Stimulated activated CD8-positive, alpha-beta memory T cell treated with anti-CD3 and anti-CD28 coated beads, Interleukin-7, amount 100 ng/mL, for 1 hour (primary cell): ENCODE data around the gene STAC.
"Not testable (repeated sequence)": the region's sequence is repeated elsewhere in the genome, so short reads cannot be mapped to it uniquely, and the experiment has no call there.

Experiments
- DNase-seq, 2 donors: peaks; one replicate each; pipeline ENCODE4 v3.0.0-alpha.2; 2020; ENCODE audit warnings: low read depth in 2 of 2

STAC gene

DNA sequence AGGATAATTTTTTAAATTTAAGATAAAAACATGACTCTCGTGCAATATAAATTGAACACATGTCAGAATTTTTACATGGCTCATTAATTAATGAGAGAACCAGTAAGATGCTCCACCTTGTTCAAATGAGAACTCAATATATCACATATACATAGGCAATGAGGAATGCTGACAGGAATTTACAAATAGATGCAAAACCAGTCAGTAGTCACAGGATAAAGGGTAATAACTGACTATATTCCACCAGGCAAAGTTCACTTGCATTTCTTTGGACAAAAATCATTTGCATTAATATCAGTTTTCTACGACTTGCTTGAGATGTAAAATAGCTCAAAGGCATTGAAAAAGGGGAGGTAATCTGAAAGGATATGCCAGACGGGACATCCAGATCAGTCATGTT lies 139.4 kb downstream of the STAC start:
- no peak for DNase-seq

DNA sequence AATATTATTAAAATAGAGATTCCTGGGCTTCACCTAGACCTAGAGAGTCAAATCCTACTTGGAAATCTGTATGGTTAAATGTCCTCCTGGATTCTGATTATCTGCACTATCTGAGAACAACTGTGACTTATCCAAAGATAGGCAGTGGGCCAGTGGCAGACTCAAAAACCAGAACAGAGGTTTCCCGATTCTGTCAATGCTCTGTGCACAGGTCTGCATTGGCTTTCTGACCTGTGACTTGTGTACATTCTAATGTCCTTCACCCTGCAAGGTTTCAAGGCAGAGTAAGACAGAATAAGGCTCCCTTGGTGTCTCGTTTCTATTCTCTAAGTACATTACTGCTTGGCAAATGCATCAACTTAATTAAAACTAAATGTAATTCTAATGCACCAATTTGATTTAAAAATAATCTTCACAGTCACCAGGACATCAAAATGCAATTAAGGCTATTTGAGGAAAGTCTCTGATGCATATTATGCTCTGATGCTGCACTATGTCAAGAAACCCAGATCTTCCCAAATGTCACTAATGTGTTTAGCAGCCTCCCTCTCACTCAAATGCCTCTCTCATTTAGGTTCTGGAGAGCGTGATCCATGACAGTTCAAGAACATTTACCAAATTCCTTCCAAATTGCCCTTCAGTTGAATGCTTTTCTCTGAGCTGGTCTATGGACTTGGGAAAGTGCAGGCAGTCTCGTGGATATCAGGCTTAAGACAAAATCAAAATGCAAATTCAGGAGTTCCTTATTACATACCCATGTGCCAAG lies 140.1 kb downstream of the STAC start:
- DNase-seq, result no peak

DNA sequence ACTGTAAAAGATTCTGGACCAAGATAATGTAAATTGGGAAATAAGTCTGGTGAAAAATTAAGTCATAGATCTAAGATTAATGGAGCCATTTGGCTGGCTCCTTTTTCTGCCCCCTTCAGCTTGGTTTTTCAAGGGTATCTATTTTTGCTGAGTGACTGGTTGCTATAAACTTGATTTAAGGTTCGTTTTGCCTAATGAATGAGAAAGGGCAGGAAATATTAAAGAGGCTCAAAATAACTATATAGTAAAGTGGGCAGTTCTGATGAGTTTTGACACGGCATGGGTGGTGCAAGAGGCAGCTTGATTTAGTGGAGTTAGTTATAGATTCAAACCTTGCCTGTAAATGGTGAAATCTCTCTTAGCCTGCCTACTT lies 140.7 kb downstream of the STAC start:
- no peak for DNase-seq

DNA sequence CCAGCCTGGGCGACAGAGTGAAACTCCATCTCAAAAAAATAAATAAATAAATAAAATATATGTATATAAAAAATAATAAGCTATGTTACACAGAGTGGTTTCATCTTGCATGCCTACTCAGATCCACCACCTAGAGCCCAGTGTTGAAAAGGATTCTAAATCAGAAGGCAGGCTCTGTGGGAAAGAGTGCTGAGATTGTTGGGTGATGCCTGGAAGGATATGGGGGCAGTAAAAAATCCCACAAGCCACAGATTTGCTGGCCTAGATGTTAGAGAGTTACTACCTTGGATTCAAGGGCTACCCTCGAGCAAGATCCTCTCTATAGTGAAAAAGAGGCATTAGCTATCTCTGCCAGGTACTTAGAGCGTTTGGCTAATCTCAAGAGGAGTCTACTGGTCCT lies 144.3 kb downstream of the STAC start:
- DNase-seq, result no peak

DNA sequence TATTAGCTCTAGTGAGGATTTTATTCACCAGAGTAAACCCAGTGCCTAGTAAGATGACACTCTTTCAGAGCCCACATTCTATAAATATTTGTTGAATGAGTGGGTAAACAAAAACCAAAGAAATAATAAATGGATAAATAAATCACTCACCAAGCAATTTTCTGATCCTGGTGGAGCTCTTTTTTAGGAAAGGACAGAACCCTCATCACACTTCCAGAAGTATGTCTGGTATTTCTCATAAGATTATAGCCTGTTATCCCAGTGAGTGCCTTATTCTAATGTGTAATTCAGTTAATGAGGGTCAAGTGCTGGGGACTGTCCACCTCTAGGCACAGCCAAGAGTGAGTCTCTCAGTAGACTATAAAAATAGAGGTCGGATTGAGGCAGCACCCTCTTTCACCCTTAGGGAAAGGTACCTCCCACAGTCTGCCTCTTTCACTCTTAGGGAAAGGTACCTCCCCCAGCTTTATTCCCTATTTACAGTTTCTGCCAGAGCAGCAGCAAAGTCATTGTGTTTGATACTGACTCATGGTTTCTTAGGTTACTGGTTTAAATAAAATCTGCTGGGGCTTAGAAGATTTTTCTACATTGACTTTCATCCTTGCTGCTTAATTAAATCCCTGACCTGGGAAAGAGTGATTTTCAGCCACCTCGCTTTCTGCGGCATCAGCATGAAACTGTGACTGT lies 145.0 kb downstream of the STAC start:
- DNase-seq, result no peak

DNA sequence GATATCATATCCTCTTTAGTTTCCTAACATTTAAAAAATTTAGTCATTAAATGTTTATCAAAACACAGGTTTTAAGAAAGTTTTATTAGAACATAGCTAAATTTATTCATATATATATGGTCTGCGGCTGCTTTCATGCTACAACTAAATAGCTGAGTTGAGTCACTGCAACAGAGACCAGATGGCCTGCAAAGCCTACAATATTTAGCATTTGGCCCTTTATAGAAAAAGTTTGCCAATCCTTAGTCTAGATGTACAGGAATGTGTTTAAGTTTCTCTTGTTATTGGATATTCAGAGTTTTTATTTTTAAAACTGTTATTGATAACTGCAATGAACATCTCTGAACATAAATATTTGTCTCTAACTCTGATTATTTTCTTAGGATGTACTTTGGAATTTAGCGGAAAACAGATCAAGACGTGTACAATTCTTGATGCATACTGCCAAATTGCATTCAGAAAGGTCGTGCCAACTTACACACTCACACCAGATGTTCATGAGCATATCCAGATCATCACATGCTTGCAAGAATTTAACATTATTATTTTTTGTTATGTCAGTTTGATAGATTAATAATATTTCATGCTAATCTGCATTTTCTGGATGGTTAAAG lies 157.9 kb downstream of the STAC start:
- DNase-seq, result no peak

DNA sequence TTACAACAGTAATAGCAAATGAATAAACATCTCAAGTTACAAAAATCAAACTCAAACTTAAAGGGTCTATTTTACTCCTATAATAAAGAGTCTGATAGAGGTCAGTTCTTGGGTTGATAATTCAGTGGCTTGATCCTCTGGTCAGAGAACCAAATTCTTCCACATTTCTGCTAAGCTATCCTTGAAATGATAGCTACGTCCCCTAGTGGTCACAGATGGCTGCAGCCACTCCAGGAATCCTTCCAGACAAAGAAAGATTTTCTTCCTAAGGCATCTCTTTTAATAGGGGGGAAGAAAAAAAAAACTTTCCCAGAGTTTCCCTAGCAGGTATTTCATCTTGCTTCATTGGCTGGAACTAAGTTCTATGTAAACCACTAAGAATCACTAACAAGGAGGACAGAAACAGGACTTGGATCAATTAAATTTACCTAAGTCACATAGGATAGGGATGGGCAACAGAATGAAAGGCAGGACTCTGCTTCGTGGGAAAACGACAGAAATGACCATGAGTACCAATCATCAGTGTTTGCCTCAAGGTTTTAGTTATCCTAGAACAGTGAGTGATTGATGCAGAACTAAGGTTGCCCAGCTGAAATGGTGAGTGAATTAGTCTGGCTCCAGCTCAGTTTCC lies 160.7 kb downstream of the STAC start:
- DNase-seq, result no peak

DNA sequence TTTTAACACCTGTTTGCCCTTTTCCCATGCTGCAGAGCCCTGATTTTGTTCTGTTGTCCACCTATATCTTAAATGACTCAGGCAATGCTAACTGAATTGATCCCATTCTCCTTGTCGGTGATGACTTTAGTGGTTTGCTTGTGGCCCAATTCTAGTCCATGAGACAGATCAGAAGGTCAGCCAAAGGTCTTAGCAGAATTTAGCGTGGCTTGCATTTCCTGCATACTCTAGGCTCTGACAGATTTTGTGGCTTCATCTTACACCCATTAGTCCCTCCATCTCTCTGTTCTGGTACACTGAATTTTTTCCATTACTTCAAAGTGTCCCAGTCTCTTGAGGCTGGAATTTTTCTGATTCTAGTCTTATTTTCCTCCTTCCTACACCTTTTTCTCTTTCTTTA lies 161.9 kb downstream of the STAC start:
- no peak for DNase-seq

DNA sequence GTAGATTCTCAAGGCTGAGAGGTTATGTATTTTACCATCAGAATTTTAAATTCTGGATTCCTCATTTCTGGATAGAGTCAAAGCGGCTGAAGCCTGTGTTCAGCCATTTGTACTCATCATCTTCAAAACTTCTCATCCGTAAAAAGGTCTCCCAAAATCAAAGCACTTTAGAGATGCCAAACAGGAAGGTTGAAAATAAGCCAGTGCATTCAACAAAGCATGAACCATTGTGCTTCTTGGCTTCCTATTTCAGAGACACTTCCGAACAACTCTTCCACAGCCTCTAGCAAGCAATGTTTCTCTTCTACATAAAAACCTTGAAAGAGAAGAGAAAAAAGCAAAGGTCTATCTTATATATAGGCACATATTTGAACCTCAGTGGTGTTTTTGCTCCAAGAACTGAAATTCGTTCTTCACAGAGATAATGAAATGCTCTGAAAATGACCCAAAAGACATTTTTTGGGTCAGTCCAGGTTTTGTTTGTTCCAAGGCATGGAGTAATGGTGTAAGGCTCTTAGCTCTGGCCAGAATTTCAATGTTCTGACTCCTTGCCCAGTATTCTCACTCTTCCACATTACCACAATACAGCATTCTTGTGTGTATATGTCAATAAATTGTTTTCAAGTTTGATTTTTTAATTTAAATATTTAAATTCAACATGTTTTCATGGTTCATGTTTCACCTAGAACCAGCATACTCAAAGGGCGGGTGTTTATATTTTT lies 163.1 kb downstream of the STAC start:
- DNase-seq, result no peak

DNA sequence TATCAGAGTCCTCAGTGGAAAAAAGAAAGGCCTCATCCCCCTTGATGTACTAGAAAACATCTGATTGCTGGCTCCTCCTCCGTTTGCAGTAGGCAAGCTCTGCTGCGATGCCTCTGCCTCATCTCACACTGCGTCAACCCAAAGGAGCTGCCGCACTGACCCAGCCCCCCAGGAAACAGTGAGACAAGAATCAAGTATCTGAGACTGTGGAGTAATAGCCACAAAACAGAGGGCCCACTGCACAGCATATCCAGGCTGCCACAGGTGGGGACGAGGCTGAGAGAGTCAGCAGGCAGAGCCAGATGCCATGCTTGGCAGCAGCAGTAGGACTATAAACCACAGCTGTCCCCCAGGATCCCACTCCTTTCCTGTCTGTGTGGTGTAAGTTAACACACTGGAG lies 165.9 kb downstream of the STAC start:
- DNase-seq, result no peak

DNA sequence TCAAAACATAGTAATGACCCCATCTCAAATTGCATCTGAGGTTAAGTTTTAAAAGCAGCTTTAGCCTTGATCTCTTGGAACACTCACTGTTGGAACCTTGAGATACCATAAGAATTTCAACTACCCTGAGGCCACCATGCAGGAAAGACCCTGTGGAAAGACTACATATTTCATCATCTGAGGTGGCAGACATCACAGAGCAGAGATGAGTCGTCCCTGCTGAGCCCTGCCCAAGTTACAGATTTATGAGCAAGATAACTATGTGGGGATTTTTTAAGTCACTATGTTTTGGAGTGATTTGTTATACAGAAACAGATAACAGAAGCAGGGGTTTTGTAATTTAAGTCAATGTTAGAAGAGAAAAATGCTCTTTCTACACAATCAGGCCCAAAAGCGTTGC lies 168.4 kb downstream of the STAC start:
- no peak for DNase-seq

DNA sequence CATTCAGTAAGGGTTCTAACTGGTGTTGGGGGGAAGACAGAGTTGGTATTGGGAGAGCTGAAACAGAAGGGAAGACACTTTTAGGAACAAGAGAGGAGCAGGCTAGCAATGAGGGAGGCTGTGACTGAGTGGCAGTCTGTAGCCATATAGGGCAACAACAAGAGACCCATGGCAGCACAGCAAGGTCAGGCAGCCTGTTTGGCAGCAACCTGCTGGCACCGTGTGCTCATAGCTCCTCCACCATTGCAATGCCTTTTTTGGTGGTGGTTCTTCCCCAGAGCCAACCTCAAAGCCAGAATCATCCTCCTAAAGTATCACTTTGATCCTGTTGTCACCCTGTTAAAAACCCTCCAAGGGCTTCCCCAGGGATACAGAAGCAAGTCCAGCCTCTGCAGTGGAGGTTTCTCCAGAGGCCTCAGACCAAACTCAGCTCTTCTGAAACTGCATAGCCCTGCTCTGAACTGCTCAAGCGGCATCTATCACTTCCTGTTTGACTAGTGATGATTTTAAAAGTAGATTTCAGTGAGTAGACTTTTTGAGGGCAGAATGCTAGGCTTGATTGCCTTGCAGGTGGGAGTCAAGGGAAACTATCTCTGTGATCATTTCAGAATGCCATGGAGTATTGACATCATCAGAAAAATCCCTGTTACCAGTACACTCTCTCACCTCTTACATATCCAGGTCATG lies 176.9 kb downstream of the STAC start:
- no peak for DNase-seq

DNA sequence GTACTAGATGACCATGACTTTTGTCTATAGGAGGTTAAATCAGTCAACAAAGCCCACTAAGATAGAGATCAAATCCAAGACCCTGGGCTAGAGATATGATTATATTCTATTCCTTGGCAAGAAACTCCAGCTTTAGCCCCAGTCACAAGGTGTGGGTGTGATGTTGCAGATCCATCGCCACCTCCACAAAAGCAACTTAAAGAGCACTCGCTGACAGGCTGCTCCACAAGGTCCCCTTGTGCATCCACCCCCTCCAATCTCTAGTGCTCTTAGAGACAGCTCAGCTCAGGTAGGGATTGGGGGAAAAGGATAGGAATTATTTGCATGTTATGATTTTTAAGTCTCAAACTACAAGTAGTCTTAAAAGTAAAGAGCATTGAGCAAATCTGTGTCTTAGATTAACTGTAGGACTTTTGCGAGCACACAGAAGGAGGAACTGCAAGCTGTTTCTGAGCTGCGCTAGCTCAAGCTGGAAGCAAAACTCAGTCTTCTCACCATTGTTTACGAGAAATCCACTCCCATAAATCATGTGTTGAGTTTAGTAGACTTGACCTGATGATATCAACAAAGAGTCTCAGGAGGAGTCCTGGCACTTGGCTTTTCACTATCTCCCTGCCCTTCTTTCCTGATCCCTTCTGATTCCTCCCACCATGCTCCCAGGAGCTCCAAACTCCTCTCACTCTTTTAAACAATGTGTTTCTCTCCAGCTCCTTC lies 177.6 kb downstream of the STAC start:
- no peak for DNase-seq

DNA sequence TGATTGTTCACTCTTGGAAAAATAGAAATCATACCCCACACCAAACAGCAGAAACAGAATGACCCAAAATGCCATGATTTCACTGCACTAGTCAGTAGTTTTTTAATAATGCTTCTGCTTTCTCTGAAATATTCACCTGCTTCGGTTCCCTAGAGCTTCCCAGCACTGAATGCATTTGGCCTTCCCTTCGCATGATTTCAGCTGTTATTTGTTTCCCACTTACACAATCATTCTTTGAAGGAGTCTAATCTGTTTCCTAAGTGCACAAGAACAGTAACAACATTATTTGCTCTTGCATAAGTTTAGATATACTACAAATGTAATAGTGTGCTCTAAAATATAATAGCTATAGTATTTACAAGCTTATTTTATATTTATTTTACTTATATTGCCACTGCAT lies 178.7 kb downstream of the STAC start:
- DNase-seq, result no peak

DNA sequence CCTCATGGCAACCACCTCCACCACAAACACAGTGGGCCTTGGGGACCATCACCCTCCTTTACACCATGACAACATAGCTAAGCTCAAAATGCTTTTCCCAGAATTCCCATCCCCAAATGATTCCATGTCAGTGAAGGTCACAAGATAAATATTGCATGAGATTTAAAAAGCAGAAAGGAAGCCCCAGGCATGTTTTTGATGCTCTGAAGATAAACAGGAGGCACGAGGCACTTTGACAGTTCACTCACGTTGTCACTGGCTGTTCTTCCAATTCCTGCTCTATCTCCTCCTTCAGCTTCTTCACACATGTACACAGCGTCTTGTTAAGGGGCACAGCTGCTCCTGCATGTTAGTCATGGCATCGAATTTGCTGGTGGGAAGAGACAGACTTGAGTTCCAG lies 180.4 kb downstream of the STAC start:
- DNase-seq, result no peak

DNA sequence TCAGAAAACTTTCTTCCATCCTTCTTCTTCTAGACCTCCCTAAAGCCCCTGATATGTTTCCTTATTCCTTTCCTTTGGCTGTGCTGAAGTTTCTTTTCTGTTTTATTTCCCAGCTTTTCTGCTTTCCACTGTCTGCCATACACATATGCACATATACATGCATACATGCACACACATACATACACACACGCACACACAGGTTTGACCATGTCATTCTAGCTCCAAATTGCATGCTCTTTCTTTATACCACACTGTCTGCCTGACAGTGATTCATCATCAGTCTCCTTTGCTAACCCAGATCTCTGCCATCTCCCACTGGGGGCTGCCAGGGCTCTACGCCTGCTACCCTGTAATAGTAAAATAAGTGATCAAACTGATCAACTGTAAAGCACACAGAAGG lies 181.3 kb downstream of the STAC start:
- no peak for DNase-seq

DNA sequence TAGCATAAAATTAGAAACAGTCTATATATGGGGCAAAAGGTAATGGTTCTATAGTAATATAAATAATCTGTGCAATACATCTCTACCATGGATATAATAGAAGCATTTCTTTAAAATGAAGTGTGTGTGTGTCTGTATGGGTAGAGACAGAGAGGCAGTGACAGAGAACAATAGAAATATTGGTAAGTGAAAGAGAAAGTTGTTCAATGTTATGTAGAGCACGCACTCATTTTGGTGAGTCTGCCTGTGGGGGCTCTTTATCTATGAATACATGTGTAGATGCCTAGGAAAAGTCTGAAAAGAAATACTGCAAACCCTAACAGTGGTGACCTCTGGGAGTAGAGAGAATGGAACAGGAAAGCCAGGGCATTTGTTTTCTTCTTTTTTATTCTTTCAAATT lies 182.6 kb downstream of the STAC start:
- DNase-seq, result no peak

DNA sequence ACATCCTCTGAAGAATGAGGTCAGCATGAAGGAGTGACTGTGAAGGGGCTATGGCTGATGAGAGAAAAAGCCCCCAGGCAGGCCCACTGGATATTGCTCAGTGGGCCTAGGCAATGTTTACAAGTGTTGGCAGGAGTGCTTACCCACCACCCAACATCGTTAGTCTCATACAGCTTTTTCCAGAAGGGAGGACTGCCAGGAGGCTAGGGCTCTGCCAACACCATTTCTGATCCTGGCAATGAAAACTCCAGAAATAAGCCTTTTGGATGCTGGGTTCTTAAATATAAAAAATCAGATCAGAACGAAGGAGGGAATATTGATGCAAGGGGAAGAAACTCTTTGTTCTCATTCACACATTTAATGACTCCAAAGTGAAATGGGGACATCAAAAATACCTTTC lies 194.9 kb downstream of the STAC start:
- no peak for DNase-seq

DNA sequence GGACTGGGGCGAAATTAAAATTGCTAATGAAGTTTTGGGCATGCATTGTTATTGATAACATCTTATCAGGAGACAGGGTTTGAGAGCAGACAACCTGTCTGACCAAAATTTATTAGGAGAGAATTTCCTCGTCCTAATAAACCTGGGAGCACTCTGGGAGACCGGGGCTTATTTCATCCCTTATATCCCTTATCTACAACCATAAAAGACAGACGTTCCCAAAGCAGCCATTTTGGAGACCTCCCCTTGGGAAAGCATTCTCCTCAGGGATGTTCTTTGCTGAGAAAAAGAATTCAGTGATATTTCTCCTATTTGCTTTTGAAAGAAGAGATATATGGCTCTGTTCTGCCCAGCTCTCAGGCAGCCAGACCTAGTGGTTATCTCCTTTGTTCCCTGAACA lies 198.1 kb downstream of the STAC start:
- not testable (repeated sequence) for DNase-seq

DNA sequence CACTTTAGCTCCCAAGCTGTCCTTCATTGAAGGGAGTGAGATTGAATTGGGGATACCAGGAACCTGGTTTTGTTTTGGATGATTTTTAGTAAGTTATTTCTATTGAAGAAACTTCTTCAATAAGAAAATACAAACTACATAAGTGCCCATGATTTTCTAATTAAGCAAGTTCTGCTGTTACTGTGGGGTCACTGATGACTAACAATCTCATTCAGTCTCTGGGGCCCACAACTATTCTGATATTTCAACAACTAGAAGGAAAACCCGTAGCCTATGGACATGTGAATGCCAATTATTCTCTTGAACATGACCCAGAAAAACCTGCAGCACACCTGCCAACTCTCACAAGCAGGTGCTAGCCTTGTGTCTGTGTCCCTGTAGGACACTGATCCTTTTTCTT lies 199.4 kb downstream of the STAC start:
- no peak for DNase-seq

DNA sequence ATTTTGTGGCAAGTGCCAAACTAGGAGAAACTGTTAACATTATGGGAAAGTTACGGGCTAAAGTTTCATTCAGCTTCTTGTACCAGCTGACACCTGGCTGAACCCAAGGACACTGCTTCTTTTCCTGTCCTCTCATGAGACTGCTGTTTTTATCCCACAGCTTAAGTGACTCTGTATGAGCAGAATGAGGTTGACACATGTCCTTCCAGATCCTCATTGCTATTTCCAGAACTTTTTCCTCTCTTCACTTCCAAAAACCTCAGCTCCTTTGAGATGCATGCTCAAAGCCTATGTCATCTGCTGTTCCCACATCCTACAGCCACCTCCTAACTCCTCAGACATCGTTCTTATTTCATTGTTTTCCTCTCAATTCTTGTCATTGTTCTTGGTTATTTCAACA lies 200.4 kb downstream of the STAC start:
- no peak for DNase-seq
